Measurements from ENCODE around the gene CLSTN3.

GRCh38 chr12:7112041-7112440 is 18.1 kb upstream of the CLSTN3 start:
- no peak for TF ChIP-seq POLR2A (IDR thresholded peaks at IDR 0.05)
- no peak for TF ChIP-seq CTCF (IDR thresholded peaks at IDR 0.05)
